HEK293 (cell line): Measurements from ENCODE around the gene PLCH2.
A peak's percentile ranks its signal among the peaks of the same experiment; 100 is the strongest.

Experiments
- EGR2 ChIP-seq: fragments of 450-650 bp; formaldehyde crosslinking; IDR thresholded peaks from 2 replicates; pipeline ENCODE4 v1.5.1; 2016; ENCODE audit warnings: low read depth, missing biosample characterization, missing genetic modification characterization
- FEZF1 ChIP-seq: fragments of 450-650 bp; formaldehyde crosslinking; IDR thresholded peaks from 2 replicates; pipeline ENCODE4 v1.5.1; 2016; ENCODE audit warnings: missing biosample characterization, missing genetic modification characterization
- GLI4 ChIP-seq: fragments of 450-650 bp; formaldehyde crosslinking; IDR thresholded peaks from 2 replicates; pipeline ENCODE4 v1.5.1; 2016; ENCODE audit warnings: missing biosample characterization, missing genetic modification characterization
- KLF16 ChIP-seq: fragments of 450-650 bp; formaldehyde crosslinking; IDR thresholded peaks from 2 replicates; pipeline ENCODE4 v1.5.1; 2017; ENCODE audit warnings: missing biosample characterization, missing genetic modification characterization
- PRDM1 ChIP-seq: fragments of 450-650 bp; formaldehyde crosslinking; IDR thresholded peaks from 2 replicates; pipeline ENCODE4; 2016; ENCODE audit warnings: missing biosample characterization, missing genetic modification characterization
- PRDM4 ChIP-seq: fragments of 450-650 bp; formaldehyde crosslinking; IDR thresholded peaks from 2 replicates; pipeline ENCODE4 v1.5.1; 2017; ENCODE audit warnings: missing biosample characterization, missing genetic modification characterization
- REPIN1 ChIP-seq: fragments of 450-650 bp; formaldehyde crosslinking; IDR thresholded peaks from 2 replicates; pipeline ENCODE4 v1.5.1; 2017; ENCODE audit warnings: missing biosample characterization, missing genetic modification characterization, low read depth
- SETDB1 ChIP-seq: IDR thresholded peaks from one replicate; pipeline ENCODE4 v1.6.1; 2017; ENCODE audit warnings: mild to moderate bottlenecking, low read length, moderate library complexity, mixed read lengths; ENCODE audit not compliant: insufficient read length
- TRIM28 ChIP-seq: IDR thresholded peaks from 2 replicates; pipeline ENCODE4 v1.6.1; 2011; ENCODE audit warnings: low read length, control low read depth, borderline replicate concordance
- ZFHX2 ChIP-seq: fragments of 450-650 bp; formaldehyde crosslinking; conservative IDR thresholded peaks from 2 replicates; pipeline ENCODE4 v1.5.1; 2016; ENCODE audit warnings: missing biosample characterization, missing genetic modification characterization
- ZFP41 ChIP-seq: fragments of 450-650 bp; formaldehyde crosslinking; IDR thresholded peaks from 2 replicates; pipeline ENCODE4 v1.5.1; 2016; ENCODE audit warnings: missing biosample characterization, missing genetic modification characterization, borderline replicate concordance
- ZNF132 ChIP-seq: fragments of 450-650 bp; formaldehyde crosslinking; IDR thresholded peaks from 2 replicates; pipeline ENCODE4 v1.5.1; 2017; ENCODE audit warnings: missing biosample characterization, missing genetic modification characterization, borderline replicate concordance
- ZNF133 ChIP-seq: fragments of 450-650 bp; formaldehyde crosslinking; IDR thresholded peaks from 2 replicates; pipeline ENCODE4 v1.5.1; 2016; ENCODE audit warnings: missing biosample characterization, missing genetic modification characterization
- ZNF248 ChIP-seq: fragments of 450-650 bp; formaldehyde crosslinking; IDR thresholded peaks from 2 replicates; pipeline ENCODE4 v1.5.1; 2017; ENCODE audit warnings: missing biosample characterization, missing genetic modification characterization
- ZNF26 ChIP-seq: fragments of 450-650 bp; formaldehyde crosslinking; IDR thresholded peaks from 2 replicates; pipeline ENCODE4 v1.5.1; 2016; ENCODE audit warnings: missing biosample characterization, missing genetic modification characterization
- ZNF324 ChIP-seq: fragments of 450-650 bp; formaldehyde crosslinking; IDR thresholded peaks from 2 replicates; pipeline ENCODE4 v1.5.1; 2016; ENCODE audit warnings: missing biosample characterization, missing genetic modification characterization
- ZNF335 ChIP-seq: fragments of 450-650 bp; formaldehyde crosslinking; conservative IDR thresholded peaks from 2 replicates; pipeline ENCODE4 v1.5.1; 2016; ENCODE audit warnings: missing biosample characterization, missing genetic modification characterization
- ZNF341 ChIP-seq: fragments of 450-650 bp; formaldehyde crosslinking; IDR thresholded peaks from 2 replicates; pipeline ENCODE4; 2016; ENCODE audit warnings: low read depth, missing biosample characterization, missing genetic modification characterization
- ZNF37A ChIP-seq: fragments of 450-650 bp; IDR thresholded peaks from 2 replicates; pipeline ENCODE4 v1.5.1; 2018; ENCODE audit warnings: missing biosample characterization, missing genetic modification characterization
- ZNF426 ChIP-seq: fragments of 450-650 bp; formaldehyde crosslinking; IDR thresholded peaks from 2 replicates; pipeline ENCODE4 v1.5.1; 2017; ENCODE audit warnings: missing biosample characterization, missing genetic modification characterization, mild to moderate bottlenecking, inconsistent platforms, moderate library complexity
- ZNF473 ChIP-seq: fragments of 450-650 bp; formaldehyde crosslinking; IDR thresholded peaks from 2 replicates; pipeline ENCODE4 v1.5.1; 2017; ENCODE audit warnings: missing biosample characterization, missing genetic modification characterization
- ZNF510 ChIP-seq: fragments of 450-650 bp; formaldehyde crosslinking; IDR thresholded peaks from 2 replicates; pipeline ENCODE4 v1.5.1; 2018; ENCODE audit warnings: mild to moderate bottlenecking, missing genetic modification characterization, missing biosample characterization; ENCODE audit not compliant: insufficient replicate concordance
- ZNF529 ChIP-seq: fragments of 450-650 bp; formaldehyde crosslinking; IDR thresholded peaks from 2 replicates; pipeline ENCODE4 v1.5.1; 2017; ENCODE audit warnings: missing genetic modification characterization, missing biosample characterization; ENCODE audit not compliant: insufficient replicate concordance
- ZNF571 ChIP-seq: fragments of 450-650 bp; formaldehyde crosslinking; IDR thresholded peaks from 2 replicates; pipeline ENCODE4 v1.5.0; 2017; ENCODE audit warnings: missing biosample characterization, missing genetic modification characterization
- ZNF624 ChIP-seq: fragments of 450-650 bp; formaldehyde crosslinking; IDR thresholded peaks from 2 replicates; pipeline ENCODE4 v1.5.1; 2017; ENCODE audit warnings: missing biosample characterization, missing genetic modification characterization
- ZNF664 ChIP-seq: fragments of 450-650 bp; formaldehyde crosslinking; IDR thresholded peaks from 2 replicates; pipeline ENCODE4 v1.5.1; 2016; ENCODE audit warnings: missing biosample characterization, missing genetic modification characterization
- ZNF747 ChIP-seq: fragments of 450-650 bp; formaldehyde crosslinking; IDR thresholded peaks from 2 replicates; pipeline ENCODE4 v1.5.1; 2016; ENCODE audit warnings: missing biosample characterization, missing genetic modification characterization
- TF ChIP-seq, protein P1 (sequence below): fragments of 450-650 bp; formaldehyde crosslinking; IDR thresholded peaks from 2 replicates; pipeline ENCODE4 v1.5.1; 2016; ENCODE audit warnings: missing biosample characterization, missing genetic modification characterization
- TF ChIP-seq, protein P2 (sequence below): fragments of 450-650 bp; formaldehyde crosslinking; IDR thresholded peaks from 2 replicates; pipeline ENCODE4 v1.5.1; 2016; ENCODE audit warnings: missing biosample characterization, missing genetic modification characterization
- TF ChIP-seq, protein P3 (sequence below): fragments of 450-650 bp; formaldehyde crosslinking; IDR thresholded peaks from 2 replicates; pipeline ENCODE4 v1.5.1; 2016; ENCODE audit warnings: missing biosample characterization, missing genetic modification characterization

PLCH2 gene

GRCh38 chr1:2546515-2547209 lies 70.6 kb downstream of the PLCH2 start (continued):
- TF ChIP-seq ZNF426 (tag by site-specific recombination) (no peak), TRIM28 (no peak), KLF16 (tag by site-specific recombination) (peak; percentile 58; the same call in 1 of the 2 replicates), ZNF133 (tag by site-specific recombination) (0 out of 2 replicates have a peak, but pooled peaks have one; percentile 10), REPIN1 (tag by site-specific recombination) (peak; percentile 39; the same call in 1 of the 2 replicates), ZNF132 (no peak), ZNF747 (tag by site-specific recombination) (no peak), ZNF248 (tag by site-specific recombination) (no peak), ZNF26 (no peak), ZNF473 (tag by site-specific recombination) (no peak), ZNF510 (no peak), GLI4 (tag by site-specific recombination) (no peak), ZNF529 (tag by site-specific recombination) (no peak), ZFHX2 (peak; percentile 83), ZNF324 (tag by site-specific recombination) (no peak; the same call in 1 of the 2 replicates), SETDB1 (no peak), ZNF624 (tag by site-specific recombination) (no peak), ZFP41 (tag by site-specific recombination) (no peak), ZNF335 (tag by site-specific recombination) (peak; percentile 76), PRDM4 (tag by site-specific recombination) (no peak), PRDM1 (tag by site-specific recombination) (no peak), FEZF1 (tag by site-specific recombination) (0 out of 2 replicates have a peak, but pooled peaks have one; percentile 5), ZNF571 (no peak), ZNF37A (tag by site-specific recombination) (no peak), EGR2 (peak; percentile 64), ZNF664 (no peak), ZNF341 (tag by site-specific recombination) (no peak; the same call in 1 of the 2 replicates)
- TF ChIP-seq, protein P1, sequence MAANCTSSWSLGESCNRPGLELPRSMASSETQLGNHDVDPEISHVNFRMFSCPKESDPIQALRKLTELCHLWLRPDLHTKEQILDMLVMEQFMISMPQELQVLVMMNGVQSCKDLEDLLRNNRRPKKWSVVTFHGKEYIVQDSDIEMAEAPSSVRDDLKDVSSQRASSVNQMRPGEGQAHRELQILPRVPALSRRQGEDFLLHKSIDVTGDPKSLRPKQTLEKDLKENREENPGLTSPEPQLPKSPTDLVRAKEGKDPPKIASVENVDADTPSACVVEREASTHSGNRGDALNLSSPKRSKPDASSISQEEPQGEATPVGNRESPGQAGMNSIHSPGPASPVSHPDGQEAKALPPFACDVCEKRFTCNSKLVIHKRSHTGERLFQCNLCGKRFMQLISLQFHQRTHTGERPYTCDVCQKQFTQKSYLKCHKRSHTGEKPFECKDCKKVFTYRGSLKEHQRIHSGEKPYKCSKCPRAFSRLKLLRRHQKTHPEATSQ (tag by site-specific recombination): peak; percentile 83; the same call in 1 of the 2 replicates
- TF ChIP-seq, protein P2, sequence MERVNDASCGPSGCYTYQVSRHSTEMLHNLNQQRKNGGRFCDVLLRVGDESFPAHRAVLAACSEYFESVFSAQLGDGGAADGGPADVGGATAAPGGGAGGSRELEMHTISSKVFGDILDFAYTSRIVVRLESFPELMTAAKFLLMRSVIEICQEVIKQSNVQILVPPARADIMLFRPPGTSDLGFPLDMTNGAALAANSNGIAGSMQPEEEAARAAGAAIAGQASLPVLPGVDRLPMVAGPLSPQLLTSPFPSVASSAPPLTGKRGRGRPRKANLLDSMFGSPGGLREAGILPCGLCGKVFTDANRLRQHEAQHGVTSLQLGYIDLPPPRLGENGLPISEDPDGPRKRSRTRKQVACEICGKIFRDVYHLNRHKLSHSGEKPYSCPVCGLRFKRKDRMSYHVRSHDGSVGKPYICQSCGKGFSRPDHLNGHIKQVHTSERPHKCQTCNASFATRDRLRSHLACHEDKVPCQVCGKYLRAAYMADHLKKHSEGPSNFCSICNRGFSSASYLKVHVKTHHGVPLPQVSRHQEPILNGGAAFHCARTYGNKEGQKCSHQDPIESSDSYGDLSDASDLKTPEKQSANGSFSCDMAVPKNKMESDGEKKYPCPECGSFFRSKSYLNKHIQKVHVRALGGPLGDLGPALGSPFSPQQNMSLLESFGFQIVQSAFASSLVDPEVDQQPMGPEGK (tag by site-specific recombination): peak; percentile 94
- TF ChIP-seq, protein P3, sequence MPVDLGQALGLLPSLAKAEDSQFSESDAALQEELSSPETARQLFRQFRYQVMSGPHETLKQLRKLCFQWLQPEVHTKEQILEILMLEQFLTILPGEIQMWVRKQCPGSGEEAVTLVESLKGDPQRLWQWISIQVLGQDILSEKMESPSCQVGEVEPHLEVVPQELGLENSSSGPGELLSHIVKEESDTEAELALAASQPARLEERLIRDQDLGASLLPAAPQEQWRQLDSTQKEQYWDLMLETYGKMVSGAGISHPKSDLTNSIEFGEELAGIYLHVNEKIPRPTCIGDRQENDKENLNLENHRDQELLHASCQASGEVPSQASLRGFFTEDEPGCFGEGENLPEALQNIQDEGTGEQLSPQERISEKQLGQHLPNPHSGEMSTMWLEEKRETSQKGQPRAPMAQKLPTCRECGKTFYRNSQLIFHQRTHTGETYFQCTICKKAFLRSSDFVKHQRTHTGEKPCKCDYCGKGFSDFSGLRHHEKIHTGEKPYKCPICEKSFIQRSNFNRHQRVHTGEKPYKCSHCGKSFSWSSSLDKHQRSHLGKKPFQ (tag by site-specific recombination): no peak
